Activated CD4-positive, alpha-beta T cell treated with anti-CD3 and anti-CD28 coated beads, Interleukin-2, amount 50 U/mL, for 16 hours (primary cell): ENCODE measurements around the gene UBL3.

Experiments
- DNase-seq: peaks from one replicate; pipeline ENCODE4 v3.0.0-alpha.2; 2020

UBL3 gene

GRCh38 chr13:29856426-29856825, 6.0 kb upstream of the UBL3 start:
- DNase-seq: no peak

- no peak for DNase-seq
Observed at GRCh38 chr13:29855784-29856183, 5.4 kb upstream of the UBL3 start.

- no peak for DNase-seq
Observed at GRCh38 chr13:29855009-29855408, 4.6 kb upstream of the UBL3 start.

GRCh38 chr13:29853131-29853530, 2.7 kb upstream of the UBL3 start:
- DNase-seq: no peak

- DNase-seq: no peak
Observed at GRCh38 chr13:29852472-29853054, 2.1 kb upstream of the UBL3 start.

GRCh38 chr13:29849731-29850212, 645 bp downstream of the UBL3 start:
- peak; percentile 19 for DNase-seq

- DNase-seq: peak; percentile 38
Observed at GRCh38 chr13:29849071-29849631, 1.3 kb downstream of the UBL3 start.

- DNase-seq: no peak
Observed at GRCh38 chr13:29847501-29847983, 2.9 kb downstream of the UBL3 start.

- no peak for DNase-seq
Observed at GRCh38 chr13:29846475-29847256, 3.8 kb downstream of the UBL3 start.

GRCh38 chr13:29845440-29846056, 4.9 kb downstream of the UBL3 start:
- no peak for DNase-seq

GRCh38 chr13:29844441-29844840, 6.0 kb downstream of the UBL3 start:
- DNase-seq: no peak

GRCh38 chr13:29840585-29840984, 9.8 kb downstream of the UBL3 start:
- no peak for DNase-seq

- no peak for DNase-seq
Observed at GRCh38 chr13:29835280-29836061, 14.9 kb downstream of the UBL3 start.

GRCh38 chr13:29832761-29833298, 17.6 kb downstream of the UBL3 start:
- no peak for DNase-seq

GRCh38 chr13:29830000-29830399, 20.4 kb downstream of the UBL3 start:
- DNase-seq: no peak

GRCh38 chr13:29819143-29819542, 31.3 kb downstream of the UBL3 start:
- no peak for DNase-seq

GRCh38 chr13:29817604-29818378, 32.6 kb downstream of the UBL3 start:
- peak; percentile 6 for DNase-seq

GRCh38 chr13:29816715-29817114, 33.7 kb downstream of the UBL3 start:
- DNase-seq: no peak

- no peak for DNase-seq
Observed at GRCh38 chr13:29815336-29815735, 35.1 kb downstream of the UBL3 start.

GRCh38 chr13:29810898-29811297, 39.5 kb downstream of the UBL3 start:
- no peak for DNase-seq

GRCh38 chr13:29810145-29810742, 40.2 kb downstream of the UBL3 start:
- DNase-seq: no peak
